Mesendoderm (in vitro differentiated cells): ENCODE measurements around the gene TTBK1.

ENCODE experiments used
- DNase-seq: peaks from one replicate; pipeline ENCODE4 v3.0.0; 2013
- H2AK5ac ChIP-seq: 2 replicates; pipeline ENCODE4 v1.6.1; 2013; ENCODE audit warnings: low read length, inconsistent platforms
- H2BK120ac ChIP-seq: 2 replicates; pipeline ENCODE4 v1.6.1; 2013; ENCODE audit warnings: low read depth, mild to moderate bottlenecking, low read length, moderate library complexity, mixed read lengths
- H2BK15ac ChIP-seq: replicated peaks from 2 replicates; pipeline ENCODE4 v1.6.1; 2013; ENCODE audit warnings: low read depth, mild to moderate bottlenecking, moderate library complexity
- H2BK5ac ChIP-seq: 2 replicates; pipeline ENCODE4 v1.6.1; 2013; ENCODE audit warnings: low read length, inconsistent platforms
- H3K18ac ChIP-seq: 2 replicates; pipeline ENCODE4 v1.6.1; 2013; ENCODE audit warnings: mild to moderate bottlenecking, low read length, mixed read lengths
- H3K23ac ChIP-seq: one replicate; pipeline ENCODE4 v1.6.1; 2013; ENCODE audit warnings: low read length
- H3K27ac ChIP-seq: 2 replicates; pipeline ENCODE4 v1.5.1; 2013; ENCODE audit warnings: low read depth, mild to moderate bottlenecking, inconsistent platforms, low read length, moderate library complexity
- H3K27me3 ChIP-seq: 2 replicates; pipeline ENCODE4 v1.6.1; 2013; ENCODE audit warnings: low read length, control low read depth, mild to moderate bottlenecking, inconsistent platforms; ENCODE audit not compliant: insufficient read depth, poor library complexity
- H3K36me3 ChIP-seq: 2 replicates; pipeline ENCODE4 v1.6.1; 2013; ENCODE audit warnings: low read length, inconsistent platforms; ENCODE audit not compliant: control insufficient read depth, insufficient read depth
- H3K4ac ChIP-seq: one replicate; pipeline ENCODE4 v1.6.1; 2013; ENCODE audit warnings: low read depth, mild to moderate bottlenecking, low read length, moderate library complexity
- H3K4me1 ChIP-seq: 2 replicates; pipeline ENCODE4 v1.6.1; 2013; ENCODE audit warnings: low read depth, low read length, inconsistent platforms; ENCODE audit not compliant: control insufficient read depth
- H3K4me2 ChIP-seq: 2 replicates; pipeline ENCODE4 v1.6.1; 2013; ENCODE audit warnings: low read length
- H3K4me3 ChIP-seq: 2 replicates; pipeline ENCODE4 v1.5.1; 2013; ENCODE audit warnings: mild to moderate bottlenecking, low read length
- H3K56ac ChIP-seq: one replicate; pipeline ENCODE4 v1.6.1; 2013; ENCODE audit warnings: low read length
- H3K79me1 ChIP-seq: 2 replicates; pipeline ENCODE4 v1.6.1; 2013; ENCODE audit warnings: low read length, inconsistent platforms
- H3K79me2 ChIP-seq: 2 replicates; pipeline ENCODE4 v1.6.1; 2013; ENCODE audit warnings: mild to moderate bottlenecking, low read length; ENCODE audit not compliant: control insufficient read depth, insufficient read depth
- H3K9ac ChIP-seq: 2 replicates; pipeline ENCODE4 v1.6.1; 2013; ENCODE audit warnings: low read length, inconsistent platforms
- H4K5ac ChIP-seq: one replicate; pipeline ENCODE4 v1.6.1; 2013; ENCODE audit warnings: low read length
- H4K8ac ChIP-seq: one replicate; pipeline ENCODE4 v1.6.1; 2013; ENCODE audit warnings: low read depth, mild to moderate bottlenecking, control low read depth, low read length, moderate library complexity
- WGBS: extraction: QIAGEN DNeasy Blood & Tissue Kit; methylation state at CpG from one replicate; pipeline ENCODE4 v1.1.7; 2013; ENCODE audit warnings: low lambda C conversion rate, missing lambda C conversion rate; ENCODE audit not compliant: insufficient coverage; ENCODE audit errors: extremely low coverage; 5-methylcytosine and 5-hydroxymethylcytosine counted together

The TTBK1 gene

DNA sequence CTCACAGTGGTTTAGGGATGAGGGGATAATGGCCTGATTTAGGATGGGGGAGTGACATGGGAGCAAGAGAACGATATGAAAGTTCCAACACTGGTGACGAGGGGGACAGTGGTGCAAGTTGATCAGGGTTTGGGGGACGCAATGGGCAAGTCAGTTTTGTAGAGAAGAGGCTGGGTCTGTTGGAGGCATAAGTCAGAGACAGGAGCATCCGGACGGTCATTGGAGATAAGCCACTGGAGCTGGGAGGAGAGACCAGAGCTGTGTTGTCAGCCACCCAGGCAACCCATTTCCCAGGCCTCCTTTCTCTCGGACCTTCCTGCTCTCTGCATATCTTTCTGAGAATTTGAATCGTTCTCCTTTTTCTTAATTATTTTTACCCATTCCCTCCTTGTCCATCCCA, 23.5 kb upstream of the TTBK1 start:
- H3K4me3 ChIP-seq = no peak overlapping the region
- H3K4me1 ChIP-seq = no peaks in the 10 kb centered on the region
- H3K79me2 ChIP-seq = no peaks in the 10 kb centered on the region
- no peak overlapping the region for H3K4ac ChIP-seq
- H4K5ac ChIP-seq = no peak overlapping the region
- no peak for DNase-seq
- WGBS = no CpG with 5 or more reads among the region's 7 CpGs
- no peak overlapping the region for H3K4me2 ChIP-seq
- H2BK5ac ChIP-seq = no peak overlapping the region
- H3K36me3 ChIP-seq = no peaks in the 10 kb centered on the region
- H4K8ac ChIP-seq = no peak overlapping the region
- H2BK120ac ChIP-seq = no peak overlapping the region
- no peak overlapping the region for H3K18ac ChIP-seq
- H3K56ac ChIP-seq = no peak overlapping the region
- no peak overlapping the region for H3K23ac ChIP-seq
- no peak overlapping the region for H2BK15ac ChIP-seq
- no peaks in the 10 kb centered on the region for H3K79me1 ChIP-seq
- no peaks in the 10 kb centered on the region for H3K27me3 ChIP-seq
- no peak overlapping the region for H3K9ac ChIP-seq
- no peak overlapping the region for H2AK5ac ChIP-seq
- H3K27ac ChIP-seq = no peak overlapping the region

DNA sequence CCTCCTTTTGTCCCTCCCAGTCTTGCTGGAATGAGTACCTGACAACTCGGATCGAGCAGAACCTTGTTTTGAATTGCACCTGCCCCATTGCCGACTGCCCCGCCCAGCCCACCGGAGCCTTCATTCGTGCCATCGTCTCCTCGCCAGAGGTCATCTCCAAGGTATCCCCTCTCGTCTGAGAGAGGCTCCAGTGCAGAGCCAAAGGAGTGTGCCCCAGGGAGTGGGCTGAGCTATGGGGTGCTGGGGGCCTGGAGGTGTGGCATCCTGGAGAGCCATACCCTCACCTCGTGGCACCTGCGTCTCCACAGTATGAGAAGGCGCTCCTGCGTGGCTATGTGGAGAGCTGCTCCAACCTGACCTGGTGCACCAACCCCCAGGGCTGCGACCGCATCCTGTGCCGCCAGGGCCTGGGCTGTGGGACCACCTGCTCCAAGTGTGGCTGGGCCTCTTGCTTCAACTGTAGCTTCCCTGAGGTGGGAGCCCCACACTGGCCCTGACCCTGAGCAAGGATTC, 22.8 kb upstream of the TTBK1 start:
- Histone ChIP-seq H3K4ac (no peak overlapping the region), H2BK120ac (no peak overlapping the region), H2BK5ac (no peak overlapping the region), H3K79me2 (no peaks in the 10 kb centered on the region), H3K18ac (no peak overlapping the region), H4K5ac (no peak overlapping the region), H2BK15ac (no peak overlapping the region), H3K79me1 (no peaks in the 10 kb centered on the region), H3K23ac (no peak overlapping the region), H3K56ac (no peak overlapping the region), H4K8ac (no peak overlapping the region), H3K4me3 (no peak overlapping the region), H3K4me2 (no peak overlapping the region), H2AK5ac (no peak overlapping the region), H3K27me3 (no peaks in the 10 kb centered on the region), H3K27ac (no peak overlapping the region), H3K4me1 (no peaks in the 10 kb centered on the region), H3K36me3 (no peaks in the 10 kb centered on the region), H3K9ac (no peak overlapping the region)
- DNase-seq = no peak
- WGBS = no CpG with 5 or more reads among the region's 16 CpGs

DNA sequence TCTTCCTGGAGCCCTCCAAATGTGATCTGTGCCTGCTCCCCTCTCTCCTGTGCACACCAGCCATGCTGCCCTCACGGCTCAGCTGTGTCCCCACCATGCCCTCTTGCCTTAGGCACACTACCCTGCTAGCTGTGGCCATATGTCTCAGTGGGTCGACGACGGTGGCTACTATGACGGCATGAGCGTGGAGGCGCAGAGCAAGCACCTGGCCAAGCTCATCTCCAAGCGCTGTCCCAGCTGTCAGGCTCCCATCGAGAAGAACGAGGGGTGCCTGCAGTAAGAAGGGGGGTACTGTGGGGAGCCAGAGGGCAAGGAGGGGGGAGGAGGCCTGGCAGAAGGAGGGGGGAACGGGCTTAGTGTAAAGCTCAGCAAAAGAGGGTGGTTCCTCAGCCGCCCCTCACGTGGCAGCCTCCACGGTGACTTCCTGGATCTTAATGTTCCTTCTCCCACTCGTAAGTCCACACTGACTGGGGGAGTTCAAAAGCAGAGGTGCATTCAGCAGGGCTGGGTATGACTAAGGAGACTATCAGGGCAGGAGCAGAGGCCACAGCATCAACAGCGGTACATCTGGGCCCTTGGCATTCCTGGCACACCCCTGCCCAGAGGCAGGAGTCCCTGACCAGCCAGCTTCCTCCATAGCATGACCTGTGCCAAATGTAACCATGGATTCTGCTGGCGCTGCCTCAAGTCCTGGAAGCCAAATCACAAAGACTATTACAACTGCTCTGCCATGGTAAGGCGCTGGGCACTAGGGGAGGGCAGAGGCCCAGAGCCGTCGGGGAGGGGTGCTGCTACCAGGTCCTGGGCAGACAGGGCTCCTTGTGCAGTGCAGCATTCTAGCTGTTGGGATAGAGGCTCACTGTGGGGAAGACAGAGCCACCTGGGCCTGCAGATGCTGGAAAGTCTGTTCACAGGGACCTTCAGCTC, 22.0 kb upstream of the TTBK1 start:
- H4K8ac ChIP-seq = no peak overlapping the region
- no peak overlapping the region for H3K27ac ChIP-seq
- H2BK120ac ChIP-seq = no peak overlapping the region
- no peak for DNase-seq
- H3K4me2 ChIP-seq = no peak overlapping the region
- H3K4me1 ChIP-seq = no peaks in the 10 kb centered on the region
- H3K23ac ChIP-seq = peak overlapping the region; percentile 24
- H3K4ac ChIP-seq = no peak overlapping the region
- H3K79me2 ChIP-seq = no peaks in the 10 kb centered on the region
- H3K18ac ChIP-seq = no peak overlapping the region
- no peak overlapping the region for H2BK5ac ChIP-seq
- H3K27me3 ChIP-seq = no peaks in the 10 kb centered on the region
- H4K5ac ChIP-seq = no peak overlapping the region
- no peak overlapping the region for H3K4me3 ChIP-seq
- no peaks in the 10 kb centered on the region for H3K79me1 ChIP-seq
- H2AK5ac ChIP-seq = no peak overlapping the region
- H3K56ac ChIP-seq = no peak overlapping the region
- H2BK15ac ChIP-seq = no peak overlapping the region
- no peak overlapping the region for H3K9ac ChIP-seq
- no CpG with 5 or more reads among the region's 20 CpGs for WGBS
- no peaks in the 10 kb centered on the region for H3K36me3 ChIP-seq

DNA sequence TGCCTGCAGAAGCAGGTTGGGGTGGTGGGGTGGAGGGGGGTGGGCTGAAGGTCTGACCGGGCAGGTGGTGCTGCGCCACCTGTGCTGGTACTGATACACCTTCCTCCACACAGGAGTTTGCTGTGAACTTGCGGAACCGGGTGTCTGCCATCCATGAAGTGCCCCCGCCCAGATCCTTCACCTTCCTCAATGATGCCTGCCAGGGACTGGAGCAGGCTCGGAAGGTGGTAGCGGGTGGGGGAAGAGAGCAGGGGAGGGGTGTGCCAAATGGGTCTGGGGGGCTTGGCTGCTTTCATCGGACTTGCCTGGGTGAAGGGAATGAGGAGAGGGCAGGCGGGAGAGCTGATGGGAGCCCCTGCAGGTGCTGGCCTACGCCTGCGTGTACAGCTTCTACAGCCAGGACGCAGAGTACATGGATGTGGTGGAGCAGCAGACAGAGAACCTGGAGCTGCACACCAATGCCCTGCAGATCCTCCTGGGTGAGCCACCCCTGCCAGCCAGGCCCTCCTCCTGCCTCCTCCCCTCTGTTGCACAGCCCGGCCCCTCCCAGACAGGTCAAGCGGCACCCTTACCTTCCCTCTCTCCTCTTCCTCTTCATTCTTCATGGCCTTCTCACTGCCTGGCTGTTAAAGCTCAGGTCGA, 20.7 kb upstream of the TTBK1 start:
- H3K79me1 ChIP-seq = no peaks in the 10 kb centered on the region
- no peak overlapping the region for H3K4me2 ChIP-seq
- no CpG with 5 or more reads among the region's 15 CpGs for WGBS
- DNase-seq = no peak
- no peak overlapping the region for H2BK120ac ChIP-seq
- H3K4me1 ChIP-seq = no peaks in the 10 kb centered on the region
- no peak overlapping the region for H2BK15ac ChIP-seq
- H3K4me3 ChIP-seq = no peak overlapping the region
- H3K79me2 ChIP-seq = no peaks in the 10 kb centered on the region
- H4K8ac ChIP-seq = no peak overlapping the region
- H4K5ac ChIP-seq = no peak overlapping the region
- no peak overlapping the region for H3K56ac ChIP-seq
- H3K18ac ChIP-seq = no peak overlapping the region
- no peak overlapping the region for H3K4ac ChIP-seq
- no peak overlapping the region for H2BK5ac ChIP-seq
- no peak overlapping the region for H3K27ac ChIP-seq
- H2AK5ac ChIP-seq = no peak overlapping the region
- no peak overlapping the region for H3K23ac ChIP-seq
- no peak overlapping the region for H3K9ac ChIP-seq
- H3K27me3 ChIP-seq = no peaks in the 10 kb centered on the region
- no peaks in the 10 kb centered on the region for H3K36me3 ChIP-seq

DNA sequence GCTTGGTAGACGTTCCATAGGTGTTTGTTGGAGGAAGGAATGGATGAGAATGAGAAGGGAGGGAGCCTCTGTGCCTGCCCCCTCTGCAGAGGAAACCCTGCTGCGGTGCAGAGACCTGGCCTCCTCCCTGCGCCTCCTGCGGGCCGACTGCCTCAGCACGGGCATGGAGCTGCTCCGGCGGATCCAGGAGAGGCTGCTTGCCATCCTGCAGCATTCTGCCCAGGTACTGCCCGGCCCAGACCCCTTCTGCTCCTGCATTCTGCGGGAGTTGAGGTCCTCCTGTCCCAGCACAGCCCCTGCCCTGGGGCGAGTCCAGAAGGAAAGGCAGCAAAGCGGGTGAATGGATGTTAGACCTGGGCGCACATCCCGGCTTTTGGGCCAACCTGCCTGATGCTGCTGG, 20.1 kb upstream of the TTBK1 start:
- Histone ChIP-seq H3K4me2 (no peak overlapping the region), H3K56ac (no peak overlapping the region), H3K9ac (no peak overlapping the region), H2BK15ac (no peak overlapping the region), H2BK120ac (no peak overlapping the region), H3K27me3 (no peaks in the 10 kb centered on the region), H3K23ac (no peak overlapping the region), H4K8ac (no peak overlapping the region), H3K79me1 (no peaks in the 10 kb centered on the region), H3K36me3 (no peaks in the 10 kb centered on the region), H4K5ac (no peak overlapping the region), H2BK5ac (no peak overlapping the region), H3K4me3 (no peak overlapping the region), H3K4me1 (no peaks in the 10 kb centered on the region), H3K27ac (no peak overlapping the region), H3K79me2 (no peaks in the 10 kb centered on the region), H3K18ac (no peak overlapping the region), H2AK5ac (no peak overlapping the region), H3K4ac (no peak overlapping the region)
- no peak for DNase-seq
- no CpG with 5 or more reads among the region's 14 CpGs for WGBS
